IPS-18c (cell line): ENCODE measurements around the gene TMC2.
A peak's percentile ranks its signal among the peaks of the same experiment; 100 is the strongest.
"Not testable (repeated sequence)": the region's sequence is repeated elsewhere in the genome, so short reads cannot be mapped to it uniquely, and the experiment has no call there.

Experiments used
- H3K4me3 ChIP-seq: 2 replicates; pipeline ENCODE4 v1.7.0; 2013; ENCODE audit warnings: low read depth, mild to moderate bottlenecking, low read length, moderate library complexity; ENCODE audit not compliant: insufficient read depth
- H3K9me3 ChIP-seq: one replicate; pipeline ENCODE4 v1.6.1; 2013; ENCODE audit warnings: mild to moderate bottlenecking, low read length, moderate library complexity; ENCODE audit not compliant: control insufficient read depth, insufficient read depth

Gene TMC2

GRCh38 chr20:2536560-2536986 lies at the start of gene TMC2:
TSS of gene TMC2 (plus strand) at chr20:2536573. CDS start at chr20:2536622, 49 bp downstream.
- Histone ChIP-seq H3K4me3 (no peak within 1 kb of the TSS), H3K9me3 (no peaks in the 10 kb centered on the region)

- not testable (repeated sequence) for H3K9me3 ChIP-seq, H3K4me3 ChIP-seq
These were observed 33.5 kb upstream of the TMC2 start for GRCh38 chr20:2502808-2503384.

- H3K9me3 ChIP-seq, H3K4me3 ChIP-seq: not testable (repeated sequence)
These were observed 31.6 kb upstream of the TMC2 start for GRCh38 chr20:2504803-2505202.

GRCh38 chr20:2506426-2506825 lies 29.9 kb upstream of the TMC2 start:
- H3K9me3 ChIP-seq: not testable (repeated sequence)

GRCh38 chr20:2507464-2507863 lies 28.9 kb upstream of the TMC2 start:
- Histone ChIP-seq H3K4me3 (no peak overlapping the region), H3K9me3 (peaks cover 2% of the 10 kb centered on the region)

More at GRCh38 chr20:2506426-2506825, 29.9 kb upstream of the TMC2 start:
- H3K4me3 ChIP-seq: not testable (repeated sequence)

- Histone ChIP-seq H3K9me3 (peaks cover 2% of the 10 kb centered on the region), H3K4me3 (peak overlapping the region; percentile 72)
These were observed 28.3 kb upstream of the TMC2 start for GRCh38 chr20:2507875-2508630.

- peak within 1 kb of the TSS; percentile 72 for H3K4me3 ChIP-seq
- H3K9me3 ChIP-seq: peaks cover 2% of the 10 kb centered on the region
These were observed 27.5 kb upstream of the TMC2 start, which contains the start of gene ZNF343 for GRCh38 chr20:2508631-2509467. TSS of gene ZNF343 (minus strand) at chr20:2508915. CDS start at chr20:2493895, 15,020 bp downstream.

- Histone ChIP-seq H3K4me3 (peak overlapping the region; percentile 72), H3K9me3 (peaks cover 2% of the 10 kb centered on the region)
These were observed 26.9 kb upstream of the TMC2 start for GRCh38 chr20:2509468-2509781.

GRCh38 chr20:2509794-2510193 lies 26.6 kb upstream of the TMC2 start:
- Histone ChIP-seq H3K9me3 (peaks cover 2% of the 10 kb centered on the region), H3K4me3 (no peak overlapping the region)

GRCh38 chr20:2515203-2515602 lies 21.2 kb upstream of the TMC2 start:
- H3K9me3 ChIP-seq: no peaks in the 10 kb centered on the region
- H3K4me3 ChIP-seq: no peak overlapping the region

GRCh38 chr20:2516399-2516798 lies 20.0 kb upstream of the TMC2 start:
- no peaks in the 10 kb centered on the region for H3K9me3 ChIP-seq

GRCh38 chr20:2518096-2518495 lies 18.3 kb upstream of the TMC2 start:
- no peaks in the 10 kb centered on the region for H3K9me3 ChIP-seq
- H3K4me3 ChIP-seq: no peak overlapping the region

More at GRCh38 chr20:2516399-2516798, 20.0 kb upstream of the TMC2 start:
- no peak overlapping the region for H3K4me3 ChIP-seq

- no peak overlapping the region for H3K4me3 ChIP-seq
- no peaks in the 10 kb centered on the region for H3K9me3 ChIP-seq
These were observed 17.8 kb upstream of the TMC2 start for GRCh38 chr20:2518558-2518957.

GRCh38 chr20:2519115-2519809 lies 17.1 kb upstream of the TMC2 start:
- no peak overlapping the region for H3K4me3 ChIP-seq
- H3K9me3 ChIP-seq: no peaks in the 10 kb centered on the region

GRCh38 chr20:2520617-2521016 lies 15.8 kb upstream of the TMC2 start:
- H3K9me3 ChIP-seq: no peaks in the 10 kb centered on the region
- H3K4me3 ChIP-seq: no peak overlapping the region

GRCh38 chr20:2521369-2522305 lies 14.7 kb upstream of the TMC2 start:
- Histone ChIP-seq H3K9me3 (no peaks in the 10 kb centered on the region), H3K4me3 (no peak overlapping the region)
